Activated CD8-positive, alpha-beta T cell treated with anti-CD3 and anti-CD28 coated beads for 36 hours (primary cell): ENCODE measurements around the gene TSPAN2. TPM values are rescaled to one million over a fixed set of nuclear protein-coding genes. Genes with fewer than 3 reads are reported as not detected.

Experiments used
- ATAC-seq: fragments of 200-7000 bp; cut with Tn5 transposase; one replicate; pipeline ENCODE4 v1.10.0; 2021; ENCODE audit warnings: mild to moderate bottlenecking, moderate library complexity
- CTCF ChIA-PET: fragments of 350-600 bp; sonication (Branson Sonifier 250); formaldehyde crosslinking; loops from one replicate; lab custom pipeline; 2021; ENCODE audit warnings: antibody characterized with exemption; lab: Charles Lee
- POLR2A ChIA-PET: fragments of 350-600 bp; sonication (Branson Sonifier 250); formaldehyde crosslinking; loops from one replicate; lab custom pipeline; 2021; ENCODE audit warnings: antibody characterized with exemption; lab: Charles Lee
- DNase-seq: peaks from one replicate; pipeline ENCODE4 v3.0.0-alpha.2; 2020
- H3K27ac Mint-ChIP-seq: one replicate; pipeline ENCODE4 v1.8.0; 2021; ENCODE audit warnings: mild to moderate bottlenecking, mixed read lengths
- H3K27me3 Mint-ChIP-seq: one replicate; pipeline ENCODE4 v1.8.0; 2021; ENCODE audit warnings: mixed read lengths
- H3K36me3 Mint-ChIP-seq: one replicate; pipeline ENCODE4 v1.8.0; 2021; ENCODE audit warnings: low read depth, mixed read lengths
- H3K4me1 Mint-ChIP-seq: one replicate; pipeline ENCODE4 v1.8.0; 2021; ENCODE audit warnings: low read depth, mixed read lengths
- H3K4me3 Mint-ChIP-seq: one replicate; pipeline ENCODE4 v1.8.0; 2021; ENCODE audit warnings: mild to moderate bottlenecking, moderate library complexity, mixed read lengths
- H3K9me3 Mint-ChIP-seq: one replicate; pipeline ENCODE4 v1.8.0; 2021; ENCODE audit warnings: mixed read lengths
- CTCF ChIP-seq: fragments of 200-600 bp; IDR thresholded peaks from one replicate; pipeline ENCODE4 v1.8.0; 2022; ENCODE audit warnings: antibody characterized with exemption, mild to moderate bottlenecking
- intact Hi-C: fragments of 100-400 bp; cut with micrococcal nuclease; formaldehyde crosslinking; loops from one replicate; pipeline ENCODE4 v1.10.0; 2022
- total RNA-seq, 2 experiments: library from RNA; stranded (reverse); gene quantifications; one replicate each; pipeline ENCODE4 v1.2.3, GENCODE V29; 2021

TSPAN2 gene
- total RNA-seq, 2 experiments from 2014 or later = 0.74 to 0.90 TPM

DNA sequence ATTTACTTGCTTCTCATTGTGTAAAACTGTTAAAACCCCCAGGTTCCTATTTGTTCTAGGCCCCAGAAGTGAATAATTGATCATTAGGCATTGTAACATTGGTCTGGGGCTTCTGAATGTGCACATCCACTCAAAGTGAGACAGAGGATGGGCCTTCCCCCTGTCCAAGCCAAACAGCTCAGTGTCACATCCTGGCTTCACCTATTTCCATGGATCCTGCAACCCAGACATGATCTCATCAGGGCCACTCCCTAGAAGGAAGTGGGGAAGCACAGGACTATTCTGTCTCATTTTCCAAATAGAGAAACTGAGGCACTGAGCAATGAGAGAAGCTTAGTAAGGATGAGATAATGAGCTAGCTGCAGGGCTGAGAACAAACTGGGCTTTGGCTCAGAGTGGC lies 47.4 kb upstream of the TSPAN2 start:
- H3K4me3 Mint-ChIP-seq = no peak overlapping the region
- ChIA-PET CTCF (interaction anchor here (1.0 to 5.6 kb wide), 3 partner anchors 333 to 570 kb away, joined by 3 to 30 read pairs (median 6); no protein-coding TSS in a partner anchor), POLR2A (interaction anchor here (0.6 kb wide), 1 partner anchor 23 kb away, joined by 3 read pairs; no protein-coding TSS in a partner anchor)
- no peak overlapping the region for H3K27ac Mint-ChIP-seq
- DNase-seq = no peak
- no peaks in the 10 kb centered on the region for H3K9me3 Mint-ChIP-seq
- intact Hi-C loops = loop anchor here (5.0 kb wide), 2 partner anchors 331 to 461 kb away; no protein-coding TSS in a partner anchor
- no peaks in the 10 kb centered on the region for H3K36me3 Mint-ChIP-seq
- TF ChIP-seq CTCF = no peak
- no peaks in the 10 kb centered on the region for H3K4me1 Mint-ChIP-seq
- ATAC-seq = no peak
- H3K27me3 Mint-ChIP-seq = peaks cover 4% of the 10 kb centered on the region

DNA sequence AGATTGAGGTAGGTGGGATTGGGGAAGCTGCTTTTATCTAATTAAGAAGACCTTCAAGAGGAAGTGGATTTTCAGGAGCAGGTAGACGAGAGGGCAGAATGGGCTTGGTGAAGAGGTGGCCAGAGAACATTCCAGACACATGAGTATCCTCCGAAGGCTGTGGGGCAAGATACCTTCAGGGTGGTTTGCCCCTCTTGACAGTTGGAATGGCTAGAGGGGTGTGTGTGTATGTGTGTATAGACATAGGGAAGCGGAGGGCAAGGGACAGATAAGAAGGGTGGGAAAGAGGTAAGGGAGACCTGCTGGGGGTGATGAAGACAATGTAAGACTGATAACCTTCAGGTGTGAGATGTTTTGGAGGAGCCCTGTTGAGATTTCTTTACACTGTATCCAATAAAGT lies 46.8 kb upstream of the TSPAN2 start:
- ChIA-PET CTCF (interaction anchor here (1.0 to 5.6 kb wide), 2 partner anchors 333 to 460 kb away, joined by 3 to 30 read pairs; no protein-coding TSS in a partner anchor), POLR2A (interaction anchor here (0.6 kb wide), 1 partner anchor 22 kb away, joined by 3 read pairs; no protein-coding TSS in a partner anchor)
- Mint-ChIP-seq H3K4me1 (no peaks in the 10 kb centered on the region), H3K36me3 (no peaks in the 10 kb centered on the region), H3K27me3 (peaks cover 4% of the 10 kb centered on the region), H3K9me3 (no peaks in the 10 kb centered on the region), H3K4me3 (no peak overlapping the region), H3K27ac (no peak overlapping the region)
- TF ChIP-seq CTCF = no peak
- ATAC-seq (no peak), DNase-seq (no peak)
- intact Hi-C loops = loop anchor here (5.0 kb wide), 2 partner anchors 331 to 461 kb away; no protein-coding TSS in a partner anchor

GRCh38 chr1:115135681-115136080 lies 46.4 kb upstream of the TSPAN2 start:
- no peak overlapping the region for H3K4me3 Mint-ChIP-seq
- ATAC-seq (no peak), DNase-seq (no peak)
- POLR2A ChIA-PET = no interaction called here
- no peak for TF ChIP-seq CTCF
- H3K27me3 Mint-ChIP-seq = peaks cover 4% of the 10 kb centered on the region
- CTCF ChIA-PET = interaction anchor here (5.6 kb wide), 1 partner anchor 334 kb away, joined by 30 read pairs; no protein-coding TSS in a partner anchor
- H3K36me3 Mint-ChIP-seq = no peaks in the 10 kb centered on the region
- intact Hi-C loops = loop anchor here (5.0 kb wide), 2 partner anchors 332 to 462 kb away; no protein-coding TSS in a partner anchor
- no peaks in the 10 kb centered on the region for H3K4me1 Mint-ChIP-seq
- H3K9me3 Mint-ChIP-seq = no peaks in the 10 kb centered on the region
- H3K27ac Mint-ChIP-seq = no peak overlapping the region

DNA sequence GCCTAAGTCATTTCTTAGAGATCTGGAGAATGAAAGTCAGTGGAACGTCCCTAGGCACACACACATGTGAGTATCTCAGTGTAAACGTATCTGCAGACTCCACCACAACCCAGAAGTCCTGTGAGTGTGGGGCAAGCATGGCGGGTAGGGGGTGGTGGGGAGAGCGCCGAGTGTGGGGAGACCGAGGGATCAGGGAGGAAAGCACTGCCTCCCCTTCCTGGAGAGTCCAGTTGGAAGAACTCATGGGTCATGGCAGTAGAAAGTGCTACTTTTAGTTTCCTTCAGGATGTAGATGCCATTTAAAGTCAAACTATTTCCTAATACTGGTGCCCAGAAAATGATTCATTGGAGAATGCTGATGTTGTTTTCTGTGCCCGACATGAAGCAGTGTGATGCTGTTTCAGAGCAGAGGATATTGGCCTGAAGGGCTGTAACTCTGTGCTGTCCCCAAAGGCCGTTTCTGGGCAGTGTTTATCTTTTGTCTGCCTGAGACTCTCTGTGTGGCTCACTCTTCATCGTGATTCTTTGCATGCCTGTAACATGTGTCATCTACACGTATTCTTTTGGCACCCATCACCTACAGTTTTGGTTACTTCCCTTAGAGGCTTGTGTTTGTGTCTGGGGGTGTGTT lies 45.7 kb upstream of the TSPAN2 start:
- Mint-ChIP-seq H3K4me3 (no peak overlapping the region), H3K4me1 (no peaks in the 10 kb centered on the region), H3K27ac (no peak overlapping the region), H3K9me3 (no peaks in the 10 kb centered on the region), H3K27me3 (peaks cover 4% of the 10 kb centered on the region), H3K36me3 (no peaks in the 10 kb centered on the region)
- intact Hi-C loops = loop anchor here (5.0 kb wide), 2 partner anchors 332 to 462 kb away; no protein-coding TSS in a partner anchor
- DNase-seq (no peak), ATAC-seq (no peak)
- ChIA-PET POLR2A (no interaction called here), CTCF (interaction anchor here (5.6 kb wide), 1 partner anchor 334 kb away, joined by 30 read pairs; no protein-coding TSS in a partner anchor)
- TF ChIP-seq CTCF = no peak

DNA sequence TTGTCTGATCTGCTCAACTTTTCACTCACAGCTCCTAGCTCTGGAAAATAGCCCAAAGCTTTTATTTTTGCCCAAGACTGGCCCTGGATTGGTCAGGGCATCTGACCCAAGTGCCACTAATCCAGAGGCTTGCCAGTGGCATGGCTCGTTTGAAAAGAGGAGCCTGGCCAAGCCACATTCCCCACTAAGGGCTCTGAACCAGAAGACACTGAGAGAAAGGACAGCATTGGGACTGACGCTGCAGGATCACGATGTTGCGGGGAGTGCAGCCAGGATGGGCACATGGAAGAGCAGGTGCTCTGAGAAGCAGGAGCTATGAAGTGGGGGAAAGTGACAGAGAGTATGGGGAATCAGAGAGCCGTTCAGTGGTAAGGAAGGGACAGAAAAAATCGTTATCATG lies 44.9 kb upstream of the TSPAN2 start:
- no peak for TF ChIP-seq CTCF
- ChIA-PET POLR2A (no interaction called here), CTCF (interaction anchor here (1.1 kb wide), 1 partner anchor 335 kb away, joined by 3 read pairs; no protein-coding TSS in a partner anchor)
- DNase-seq = no peak
- ATAC-seq = no peak
- no peak overlapping the region for H3K4me3 Mint-ChIP-seq
- H3K27me3 Mint-ChIP-seq = peaks cover 4% of the 10 kb centered on the region
- intact Hi-C loops = no loop called here
- no peak overlapping the region for H3K27ac Mint-ChIP-seq
- H3K36me3 Mint-ChIP-seq = no peaks in the 10 kb centered on the region
- H3K4me1 Mint-ChIP-seq = no peaks in the 10 kb centered on the region
- H3K9me3 Mint-ChIP-seq = no peaks in the 10 kb centered on the region
